Measurements from ENCODE around the gene KRTAP19-8.

Gene KRTAP19-8

GRCh38 chr21:31038376-31038775 lies at the start of gene KRTAP19-8:
KRTAP19-8 (minus strand) TSS chr21:31038476; CDS start chr21:31038443, 33 bp downstream.
- no peak for DNase-seq

- DNase-seq, result no peak
Observed at GRCh38 chr21:31087639-31088473, 49.6 kb upstream of the KRTAP19-8 start.

GRCh38 chr21:31084689-31085088 lies 46.4 kb upstream of the KRTAP19-8 start:
- no peak for DNase-seq

- DNase-seq, result no peak
Observed at GRCh38 chr21:31078796-31079195, 40.5 kb upstream of the KRTAP19-8 start.

GRCh38 chr21:31078216-31078615 lies 39.9 kb upstream of the KRTAP19-8 start:
- DNase-seq, result no peak

- DNase-seq, result no peak
Observed at GRCh38 chr21:31075848-31076247, 37.6 kb upstream of the KRTAP19-8 start.

GRCh38 chr21:31072533-31072932 lies 34.3 kb upstream of the KRTAP19-8 start:
- no peak for DNase-seq

- DNase-seq, result no peak
Observed at GRCh38 chr21:31064803-31065202, 26.5 kb upstream of the KRTAP19-8 start.

- no peak for DNase-seq
Observed at GRCh38 chr21:31052489-31053142, 14.3 kb upstream of the KRTAP19-8 start.

GRCh38 chr21:31050577-31051157 lies 12.4 kb upstream of the KRTAP19-8 start:
- DNase-seq, result no peak

- DNase-seq, result no peak
Observed at GRCh38 chr21:31045841-31046240, 7.6 kb upstream of the KRTAP19-8 start.

- DNase-seq, result no peak
Observed at GRCh38 chr21:31043471-31043870, 5.2 kb upstream of the KRTAP19-8 start.

GRCh38 chr21:31042080-31042464 lies 3.8 kb upstream of the KRTAP19-8 start:
- no peak for DNase-seq

GRCh38 chr21:31041295-31042079 lies 3.2 kb upstream of the KRTAP19-8 start:
- DNase-seq, result no peak

GRCh38 chr21:31034378-31034777 lies 3.9 kb downstream of the KRTAP19-8 start:
- no peak for DNase-seq

GRCh38 chr21:31030367-31031106 lies 7.7 kb downstream of the KRTAP19-8 start:
- DNase-seq, result no peak

- DNase-seq, result no peak
Observed at GRCh38 chr21:31023680-31024079, 14.6 kb downstream of the KRTAP19-8 start.

GRCh38 chr21:31022306-31022705 lies 16.0 kb downstream of the KRTAP19-8 start:
- no peak for DNase-seq

GRCh38 chr21:31018232-31018631 lies 20.0 kb downstream of the KRTAP19-8 start:
- no peak for DNase-seq

GRCh38 chr21:31014891-31015290 lies 23.4 kb downstream of the KRTAP19-8 start:
- DNase-seq, result no peak

- no peak for DNase-seq
Observed at GRCh38 chr21:31012133-31013089, 25.9 kb downstream of the KRTAP19-8 start.
